ENCODE measurements around the gene DDB1. TPM values are rescaled to one million over a fixed set of nuclear protein-coding genes. Genes with fewer than 3 reads are reported as not detected.

Gene DDB1
- polyA plus RNA-seq, 3 donors = 54.1 to 97.2 (median 86.6) TPM

DNA sequence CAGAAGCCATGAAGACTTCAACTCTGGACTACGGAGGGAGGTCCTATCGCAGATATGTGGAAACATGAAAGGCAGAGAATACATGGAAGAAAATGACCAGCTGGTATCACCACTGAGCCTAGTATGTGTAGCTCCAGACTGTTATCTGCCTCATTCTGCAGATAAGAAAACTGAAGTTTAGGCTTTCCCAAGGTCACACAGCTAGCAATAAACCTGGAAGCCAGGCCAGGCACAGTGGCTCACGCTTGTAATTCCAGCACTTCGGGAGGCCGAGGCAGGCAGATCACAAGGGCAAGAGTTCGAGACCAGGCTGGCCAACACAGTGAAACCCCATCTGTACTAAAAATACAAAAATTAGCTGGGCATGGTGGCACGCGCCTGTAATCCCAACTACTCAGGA is 22.2 kb downstream of the DDB1 start:
- no peak for DNase-seq
- H3K36me3 ChIP-seq (replicated peaks in 1 of 2; ENCODE audit: control insufficient read depth in 1 of 2, insufficient read depth in 2 of 2, low read length in 2 of 2) = peaks cover 94 to 100% of the 10 kb centered on the region in 2 donors
- H3K27me3 Mint-ChIP-seq (ENCODE audit: low read depth in 3 of 3) = no peaks in the 10 kb centered on the region
- H3K79me2 ChIP-seq (ENCODE audit: insufficient read depth, low read length) = no peaks in the 10 kb centered on the region
- no peak overlapping the region for H3K4me3 ChIP-seq (replicated peaks in 1 of 3; ENCODE audit: low read depth in 2 of 3, low read length in 3 of 3)
- H3K9me3 ChIP-seq (replicated peaks in 1 of 2; ENCODE audit: control insufficient read depth in 1 of 2, insufficient read depth in 1 of 2, low read length in 2 of 2) = no peaks in the 10 kb centered on the region
- H3K4me1 ChIP-seq (ENCODE audit: control insufficient read depth in 1 of 2, insufficient read depth in 2 of 2, low read length in 2 of 2) = no peaks in the 10 kb centered on the region
- no peak overlapping the region for H3K4me2 ChIP-seq (replicated peaks; ENCODE audit: extremely low read depth, low read length, poor library complexity, severe bottlenecking)
- no peaks in the 10 kb centered on the region for H4K20me1 ChIP-seq (ENCODE audit: insufficient read depth, low read length)
- H2AFZ ChIP-seq (ENCODE audit: insufficient read depth, low read depth, low read length, poor library complexity, severe bottlenecking) = no peak overlapping the region
- WGBS (ENCODE audit: insufficient coverage) = 83% methylated on average over 1 of the region's 8 CpGs
- intact Hi-C loops (cut with micrococcal nuclease) = no loop called here
- H3K27me3 ChIP-seq (ENCODE audit: control insufficient read depth in 2 of 2, insufficient read depth in 2 of 2, low read length in 2 of 2) = no peaks in the 10 kb centered on the region
- H3K9ac ChIP-seq (ENCODE audit: insufficient read depth, low read length, poor library complexity, severe bottlenecking) = no peak overlapping the region
- H3K4me1 Mint-ChIP-seq = no peaks in the 10 kb centered on the region
- TF ChIP-seq, protein P1, sequence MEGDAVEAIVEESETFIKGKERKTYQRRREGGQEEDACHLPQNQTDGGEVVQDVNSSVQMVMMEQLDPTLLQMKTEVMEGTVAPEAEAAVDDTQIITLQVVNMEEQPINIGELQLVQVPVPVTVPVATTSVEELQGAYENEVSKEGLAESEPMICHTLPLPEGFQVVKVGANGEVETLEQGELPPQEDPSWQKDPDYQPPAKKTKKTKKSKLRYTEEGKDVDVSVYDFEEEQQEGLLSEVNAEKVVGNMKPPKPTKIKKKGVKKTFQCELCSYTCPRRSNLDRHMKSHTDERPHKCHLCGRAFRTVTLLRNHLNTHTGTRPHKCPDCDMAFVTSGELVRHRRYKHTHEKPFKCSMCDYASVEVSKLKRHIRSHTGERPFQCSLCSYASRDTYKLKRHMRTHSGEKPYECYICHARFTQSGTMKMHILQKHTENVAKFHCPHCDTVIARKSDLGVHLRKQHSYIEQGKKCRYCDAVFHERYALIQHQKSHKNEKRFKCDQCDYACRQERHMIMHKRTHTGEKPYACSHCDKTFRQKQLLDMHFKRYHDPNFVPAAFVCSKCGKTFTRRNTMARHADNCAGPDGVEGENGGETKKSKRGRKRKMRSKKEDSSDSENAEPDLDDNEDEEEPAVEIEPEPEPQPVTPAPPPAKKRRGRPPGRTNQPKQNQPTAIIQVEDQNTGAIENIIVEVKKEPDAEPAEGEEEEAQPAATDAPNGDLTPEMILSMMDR (IDR thresholded peaks at IDR 0.05) = no peak
- peaks cover 5 to 39% of the 10 kb centered on the region in 2 donors for H3K36me3 Mint-ChIP-seq
- no peaks in the 10 kb centered on the region for H3K9me3 Mint-ChIP-seq
- no peak overlapping the region for H3K4me3 Mint-ChIP-seq
- H3K27ac Mint-ChIP-seq = peak overlapping the region in 1 of 7 donors; percentile 0
- no peak overlapping the region for H3K27ac ChIP-seq (ENCODE audit: low read depth in 1 of 2, low read length in 2 of 2)

- Histone ChIP-seq H3K27ac (ENCODE audit: low read depth in 1 of 2, low read length in 2 of 2) (no peak overlapping the region), H3K36me3 (replicated peaks in 1 of 2; ENCODE audit: control insufficient read depth in 1 of 2, insufficient read depth in 2 of 2, low read length in 2 of 2) (peaks cover 96 to 100% of the 10 kb centered on the region in 2 donors), H3K4me1 (ENCODE audit: control insufficient read depth in 1 of 2, insufficient read depth in 2 of 2, low read length in 2 of 2) (no peaks in the 10 kb centered on the region), H3K4me3 (replicated peaks in 1 of 3; ENCODE audit: low read depth in 2 of 3, low read length in 3 of 3) (no peak overlapping the region), H4K20me1 (ENCODE audit: insufficient read depth, low read length) (no peaks in the 10 kb centered on the region), H3K4me2 (replicated peaks; ENCODE audit: extremely low read depth, low read length, poor library complexity, severe bottlenecking) (no peak overlapping the region), H3K9me3 (replicated peaks in 1 of 2; ENCODE audit: control insufficient read depth in 1 of 2, insufficient read depth in 1 of 2, low read length in 2 of 2) (no peaks in the 10 kb centered on the region), H3K79me2 (ENCODE audit: insufficient read depth, low read length) (no peaks in the 10 kb centered on the region), H3K27me3 (ENCODE audit: control insufficient read depth in 2 of 2, insufficient read depth in 2 of 2, low read length in 2 of 2) (no peaks in the 10 kb centered on the region), H3K9ac (ENCODE audit: insufficient read depth, low read length, poor library complexity, severe bottlenecking) (no peak overlapping the region), H2AFZ (ENCODE audit: insufficient read depth, low read depth, low read length, poor library complexity, severe bottlenecking) (no peak overlapping the region)
- H3K9me3 Mint-ChIP-seq = no peaks in the 10 kb centered on the region
- H3K27ac Mint-ChIP-seq = no peak overlapping the region
- no peak for DNase-seq
- H3K4me1 Mint-ChIP-seq = no peaks in the 10 kb centered on the region
- peaks cover 10 to 41% of the 10 kb centered on the region in 2 donors for H3K36me3 Mint-ChIP-seq
- no peaks in the 10 kb centered on the region for H3K27me3 Mint-ChIP-seq (ENCODE audit: low read depth in 3 of 3)
- intact Hi-C loops (cut with micrococcal nuclease) = no loop called here
- TF ChIP-seq, protein P1 (IDR thresholded peaks at IDR 0.05) = no peak
- WGBS (ENCODE audit: insufficient coverage) = 96% methylated on average over 4 of the region's 7 CpGs
- H3K4me3 Mint-ChIP-seq = no peak overlapping the region
Observed at GRCh38 chr11:61309739-61310138, 23.2 kb downstream of the DDB1 start.

Data from CD14-positive monocyte (primary cell).